ENCODE results near the gene SELENON. TPM values are rescaled to one million over a fixed set of nuclear protein-coding genes. Genes with fewer than 3 reads are reported as not detected.

Gene SELENON
- total and polyA plus RNA-seq, 2 of the 13 experiments (the other 11 are each of a cell fraction or from before 2014, with no cell fraction given): 3.8 to 8.0 TPM

DNA sequence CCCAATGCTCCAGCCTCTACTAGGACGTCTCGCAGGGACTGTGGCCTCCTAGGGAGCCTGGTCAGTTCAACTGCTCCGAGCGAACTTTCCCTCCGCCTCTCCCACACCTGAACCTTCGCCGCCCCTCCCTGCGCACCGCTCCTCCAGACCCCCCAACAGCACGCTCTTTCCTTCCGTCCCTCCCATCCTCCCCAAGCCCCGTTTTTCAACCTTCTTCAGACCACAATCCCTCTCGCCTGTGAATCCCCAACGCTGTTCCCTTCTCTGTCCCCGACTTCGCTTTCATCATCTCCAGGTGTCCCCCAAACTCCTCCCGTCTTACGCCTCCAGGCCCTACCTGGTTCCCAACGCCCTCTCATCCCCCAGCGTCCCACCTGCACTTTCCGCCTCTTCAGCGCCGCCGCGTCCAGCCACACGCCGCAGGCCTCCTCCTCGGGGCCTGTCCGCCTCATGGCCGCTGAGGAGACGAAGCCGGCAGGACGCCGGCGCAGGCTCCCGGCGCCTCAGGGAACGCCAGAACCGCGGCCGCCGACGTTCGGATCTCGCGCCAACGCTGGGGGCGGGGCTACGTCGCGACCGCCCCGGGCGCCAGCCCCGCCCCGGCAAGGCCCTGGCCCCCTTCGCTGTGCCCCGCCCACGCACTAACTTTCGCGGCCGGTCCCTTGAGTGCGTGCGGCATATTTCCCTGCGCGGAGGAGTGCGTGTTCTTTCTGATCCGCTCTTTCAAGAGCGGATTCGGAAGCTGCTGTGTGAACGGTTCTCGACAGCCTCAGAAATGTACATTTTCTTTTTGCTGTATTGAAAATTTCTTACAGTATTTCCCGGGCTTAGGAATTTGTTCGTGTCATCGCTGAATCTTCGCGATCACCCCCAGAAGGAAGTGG lies 59.2 kb downstream of the SELENON start, which contains the start of gene AUNIP (continued):
- TF ChIP-seq, protein P1, sequence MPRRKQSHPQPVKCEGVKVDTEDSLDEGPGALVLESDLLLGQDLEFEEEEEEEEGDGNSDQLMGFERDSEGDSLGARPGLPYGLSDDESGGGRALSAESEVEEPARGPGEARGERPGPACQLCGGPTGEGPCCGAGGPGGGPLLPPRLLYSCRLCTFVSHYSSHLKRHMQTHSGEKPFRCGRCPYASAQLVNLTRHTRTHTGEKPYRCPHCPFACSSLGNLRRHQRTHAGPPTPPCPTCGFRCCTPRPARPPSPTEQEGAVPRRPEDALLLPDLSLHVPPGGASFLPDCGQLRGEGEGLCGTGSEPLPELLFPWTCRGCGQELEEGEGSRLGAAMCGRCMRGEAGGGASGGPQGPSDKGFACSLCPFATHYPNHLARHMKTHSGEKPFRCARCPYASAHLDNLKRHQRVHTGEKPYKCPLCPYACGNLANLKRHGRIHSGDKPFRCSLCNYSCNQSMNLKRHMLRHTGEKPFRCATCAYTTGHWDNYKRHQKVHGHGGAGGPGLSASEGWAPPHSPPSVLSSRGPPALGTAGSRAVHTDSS (CRISPR knock-in tag; conservative IDR thresholded peaks at IDR 0.05): no peak
- TF ChIP-seq NFE2L2 (IDR thresholded peaks at IDR 0.05; ENCODE audit: low read length) (no peak), MTF2 (CRISPR knock-in tag; IDR thresholded peaks at IDR 0.05; ENCODE audit: borderline replicate concordance) (peak; percentile 49; the same call in 1 of the 2 replicates), ZNF678 (CRISPR knock-in tag; IDR thresholded peaks at IDR 0.05) (no peak; the same call in 1 of the 2 replicates), CBX2 (IDR thresholded peaks at IDR 0.05; ENCODE audit: low read depth, low read length) (no peak), CBX2 (CRISPR knock-in tag; IDR thresholded peaks at IDR 0.05; ENCODE audit: low read depth) (0 out of 2 replicates have a peak, but pooled peaks have one; percentile 30), MXI1 (IDR thresholded peaks at IDR 0.05; ENCODE audit: borderline replicate concordance, low read depth, low read length) (peak; percentile 99), ZNF17 (CRISPR knock-in tag; IDR thresholded peaks at IDR 0.05) (no peak), RBFOX2 (IDR thresholded peaks at IDR 0.05; ENCODE audit: low read depth, low read length) (peak; percentile 91), TCF12 (IDR thresholded peaks at IDR 0.05) (no peak), TCF12 (CRISPR knock-in tag; IDR thresholded peaks at IDR 0.05) (0 out of 2 replicates have a peak, but pooled peaks have one; percentile 29), ZFP41 (CRISPR knock-in tag; IDR thresholded peaks at IDR 0.05; ENCODE audit: borderline replicate concordance) (no peak), FOXK2 (IDR thresholded peaks at IDR 0.05) (no peak), ZBTB42 (CRISPR knock-in tag; IDR thresholded peaks at IDR 0.05) (no peak), GLI4 (CRISPR knock-in tag; IDR thresholded peaks at IDR 0.05; ENCODE audit: borderline replicate concordance) (no peak), MTF1 (CRISPR knock-in tag; IDR thresholded peaks at IDR 0.05) (peak; percentile 63; the same call in 1 of the 2 replicates)
- TF ChIP-seq, protein P2, sequence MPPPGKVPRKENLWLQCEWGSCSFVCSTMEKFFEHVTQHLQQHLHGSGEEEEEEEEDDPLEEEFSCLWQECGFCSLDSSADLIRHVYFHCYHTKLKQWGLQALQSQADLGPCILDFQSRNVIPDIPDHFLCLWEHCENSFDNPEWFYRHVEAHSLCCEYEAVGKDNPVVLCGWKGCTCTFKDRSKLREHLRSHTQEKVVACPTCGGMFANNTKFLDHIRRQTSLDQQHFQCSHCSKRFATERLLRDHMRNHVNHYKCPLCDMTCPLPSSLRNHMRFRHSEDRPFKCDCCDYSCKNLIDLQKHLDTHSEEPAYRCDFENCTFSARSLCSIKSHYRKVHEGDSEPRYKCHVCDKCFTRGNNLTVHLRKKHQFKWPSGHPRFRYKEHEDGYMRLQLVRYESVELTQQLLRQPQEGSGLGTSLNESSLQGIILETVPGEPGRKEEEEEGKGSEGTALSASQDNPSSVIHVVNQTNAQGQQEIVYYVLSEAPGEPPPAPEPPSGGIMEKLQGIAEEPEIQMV (CRISPR knock-in tag; IDR thresholded peaks at IDR 0.05; ENCODE audit: low read depth): no peak
- TF ChIP-seq, protein P3, sequence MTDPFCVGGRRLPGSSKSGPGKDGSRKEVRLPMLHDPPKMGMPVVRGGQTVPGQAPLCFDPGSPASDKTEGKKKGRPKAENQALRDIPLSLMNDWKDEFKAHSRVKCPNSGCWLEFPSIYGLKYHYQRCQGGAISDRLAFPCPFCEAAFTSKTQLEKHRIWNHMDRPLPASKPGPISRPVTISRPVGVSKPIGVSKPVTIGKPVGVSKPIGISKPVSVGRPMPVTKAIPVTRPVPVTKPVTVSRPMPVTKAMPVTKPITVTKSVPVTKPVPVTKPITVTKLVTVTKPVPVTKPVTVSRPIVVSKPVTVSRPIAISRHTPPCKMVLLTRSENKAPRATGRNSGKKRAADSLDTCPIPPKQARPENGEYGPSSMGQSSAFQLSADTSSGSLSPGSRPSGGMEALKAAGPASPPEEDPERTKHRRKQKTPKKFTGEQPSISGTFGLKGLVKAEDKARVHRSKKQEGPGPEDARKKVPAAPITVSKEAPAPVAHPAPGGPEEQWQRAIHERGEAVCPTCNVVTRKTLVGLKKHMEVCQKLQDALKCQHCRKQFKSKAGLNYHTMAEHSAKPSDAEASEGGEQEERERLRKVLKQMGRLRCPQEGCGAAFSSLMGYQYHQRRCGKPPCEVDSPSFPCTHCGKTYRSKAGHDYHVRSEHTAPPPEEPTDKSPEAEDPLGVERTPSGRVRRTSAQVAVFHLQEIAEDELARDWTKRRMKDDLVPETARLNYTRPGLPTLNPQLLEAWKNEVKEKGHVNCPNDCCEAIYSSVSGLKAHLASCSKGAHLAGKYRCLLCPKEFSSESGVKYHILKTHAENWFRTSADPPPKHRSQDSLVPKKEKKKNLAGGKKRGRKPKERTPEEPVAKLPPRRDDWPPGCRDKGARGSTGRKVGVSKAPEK (CRISPR knock-in tag; IDR thresholded peaks at IDR 0.05; ENCODE audit: borderline replicate concordance): no peak; the same call in 1 of the 2 replicates
- TF ChIP-seq, protein P4, sequence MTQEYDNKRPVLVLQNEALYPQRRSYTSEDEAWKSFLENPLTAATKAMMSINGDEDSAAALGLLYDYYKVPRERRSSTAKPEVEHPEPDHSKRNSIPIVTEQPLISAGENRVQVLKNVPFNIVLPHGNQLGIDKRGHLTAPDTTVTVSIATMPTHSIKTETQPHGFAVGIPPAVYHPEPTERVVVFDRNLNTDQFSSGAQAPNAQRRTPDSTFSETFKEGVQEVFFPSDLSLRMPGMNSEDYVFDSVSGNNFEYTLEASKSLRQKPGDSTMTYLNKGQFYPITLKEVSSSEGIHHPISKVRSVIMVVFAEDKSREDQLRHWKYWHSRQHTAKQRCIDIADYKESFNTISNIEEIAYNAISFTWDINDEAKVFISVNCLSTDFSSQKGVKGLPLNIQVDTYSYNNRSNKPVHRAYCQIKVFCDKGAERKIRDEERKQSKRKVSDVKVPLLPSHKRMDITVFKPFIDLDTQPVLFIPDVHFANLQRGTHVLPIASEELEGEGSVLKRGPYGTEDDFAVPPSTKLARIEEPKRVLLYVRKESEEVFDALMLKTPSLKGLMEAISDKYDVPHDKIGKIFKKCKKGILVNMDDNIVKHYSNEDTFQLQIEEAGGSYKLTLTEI (CRISPR knock-in tag; conservative IDR thresholded peaks at IDR 0.05): no peak
- TF ChIP-seq, protein P5, sequence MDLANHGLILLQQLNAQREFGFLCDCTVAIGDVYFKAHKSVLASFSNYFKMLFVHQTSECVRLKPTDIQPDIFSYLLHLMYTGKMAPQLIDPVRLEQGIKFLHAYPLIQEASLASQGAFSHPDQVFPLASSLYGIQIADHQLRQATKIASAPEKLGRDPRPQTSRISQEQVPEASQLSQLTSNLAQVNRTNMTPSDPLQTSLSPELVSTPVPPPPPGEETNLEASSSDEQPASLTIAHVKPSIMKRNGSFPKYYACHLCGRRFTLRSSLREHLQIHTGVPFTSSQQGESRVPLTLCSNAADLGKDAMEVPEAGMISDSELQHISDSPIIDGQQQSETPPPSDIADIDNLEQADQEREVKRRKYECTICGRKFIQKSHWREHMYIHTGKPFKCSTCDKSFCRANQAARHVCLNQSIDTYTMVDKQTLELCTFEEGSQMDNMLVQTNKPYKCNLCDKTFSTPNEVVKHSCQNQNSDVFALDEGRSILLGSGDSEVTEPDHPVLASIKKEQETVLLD (CRISPR knock-in tag; IDR thresholded peaks at IDR 0.05; ENCODE audit: low read depth): 0 out of 2 replicates have a peak, but pooled peaks have one; percentile 61
